Mucosa of descending colon (tissue), 3 donors: ENCODE measurements around the gene VAMP5. TPM values are rescaled to one million over a fixed set of nuclear protein-coding genes. Genes with fewer than 3 reads are reported as not detected.

ENCODE experiments used
- ATAC-seq: fragments of 200-7000 bp; cut with Tn5 transposase; one replicate; pipeline ENCODE4 v1.9.1; 2020; ENCODE audit warnings: mild to moderate bottlenecking, moderate library complexity
- DNase-seq, 3 donors: peaks; one replicate each; pipeline ENCODE4 v3.0.0-alpha.2; 2020
- H3K36me3 ChIP-seq: fragments of 200-600 bp; one replicate; pipeline ENCODE4 v1.8.0; 2021; ENCODE audit warnings: low read depth, mild to moderate bottlenecking
- H3K4me1 ChIP-seq: fragments of 200-600 bp; one replicate; pipeline ENCODE4 v1.8.0; 2021; ENCODE audit warnings: low read depth, mild to moderate bottlenecking
- H3K4me3 ChIP-seq: fragments of 200-600 bp; one replicate; pipeline ENCODE4 v1.8.0; 2021; ENCODE audit warnings: mild to moderate bottlenecking
- H3K9me3 ChIP-seq: fragments of 200-600 bp; one replicate; pipeline ENCODE4 v1.8.0; 2021; ENCODE audit warnings: mild to moderate bottlenecking
- CTCF ChIP-seq: fragments of 200-600 bp; IDR thresholded peaks from one replicate; pipeline ENCODE4 v1.8.0; 2022; ENCODE audit warnings: antibody characterized with exemption, mild to moderate bottlenecking
- intact Hi-C, 2 donors: fragments of 100-400 bp; cut with DNase I in 1 of 2; cut with micrococcal nuclease in 1 of 2; formaldehyde crosslinking; loops; one replicate each; pipeline versions ENCODE4 v1.11.0 to v1.11.1; 2022; cut with DNase I, micrococcal nuclease
- total RNA-seq, 3 donors: library from RNA; stranded (reverse); fragmentation: NEBNext Ultra II Directional in 2 of 3; extraction: Animal tissue kit (Norgen Biotek cat#: 25700) in 2 of 3; gene quantifications; one replicate each; pipeline versions ENCODE4 v1.2.1 to v1.2.4, GENCODE V29; 2021 to 2023
- donor health status: DM: no; HTN: no; CAD: no; lungs with moderate emphysema.
- donor health status: DM: no; HTN: no; CAD: no.
- donor health status: DM: no; HTN: yes; CAD: no.

The VAMP5 gene
- total RNA-seq, 3 donors from 2014 or later, result 10.8 to 39.3 (median 28.3) TPM

- DNase-seq (no peak), ATAC-seq (no peak)
- no peaks in the 10 kb centered on the region for H3K9me3 ChIP-seq
- H3K4me1 ChIP-seq, result no peaks in the 10 kb centered on the region
- no peak overlapping the region for H3K4me3 ChIP-seq
- intact Hi-C loops, result no loop called here
- TF ChIP-seq CTCF, result no peak
- peaks cover 6% of the 10 kb centered on the region for H3K36me3 ChIP-seq
These were observed 47.1 kb downstream of the VAMP5 start for GRCh38 chr2:85631316-85631715.

- ATAC-seq, result no peak
- Histone ChIP-seq H3K36me3 (peaks cover 6% of the 10 kb centered on the region), H3K4me1 (no peaks in the 10 kb centered on the region), H3K9me3 (no peaks in the 10 kb centered on the region), H3K4me3 (no peak overlapping the region)
- intact Hi-C loops, result no loop called here
- TF ChIP-seq CTCF, result no peak
- DNase-seq, result no peak
These were observed 50.8 kb downstream of the VAMP5 start for GRCh38 chr2:85635011-85635410.

GRCh38 chr2:85635636-85636035, 51.4 kb downstream of the VAMP5 start:
- H3K36me3 ChIP-seq, result peaks cover 6% of the 10 kb centered on the region
- DNase-seq (no peak), ATAC-seq (no peak)
- intact Hi-C loops, result no loop called here
- no peak overlapping the region for H3K4me3 ChIP-seq
- no peaks in the 10 kb centered on the region for H3K4me1 ChIP-seq
- no peak for TF ChIP-seq CTCF
- H3K9me3 ChIP-seq, result no peaks in the 10 kb centered on the region

GRCh38 chr2:85642725-85643124, 58.5 kb downstream of the VAMP5 start:
- H3K4me1 ChIP-seq, result no peaks in the 10 kb centered on the region
- H3K9me3 ChIP-seq, result no peaks in the 10 kb centered on the region
- H3K4me3 ChIP-seq, result no peak overlapping the region
- no peak for ATAC-seq
- TF ChIP-seq CTCF, result no peak
- intact Hi-C loops, result no loop called here
- DNase-seq, result no peak
- peaks cover 18% of the 10 kb centered on the region for H3K36me3 ChIP-seq

Other genes with a start within 250 kb of the VAMP5 start
- gene RETSAT, start 229.9 kb upstream of the VAMP5 start, total RNA-seq, result 100 to 1,000 TPM; 154 to 378 (median 278) TPM
- 10 to 100 TPM; 18.1 to 29.8 (median 23.0) TPM for gene ELMOD3, start 229.7 kb upstream of the VAMP5 start, total RNA-seq
- gene CAPG, start 174.1 kb upstream of the VAMP5 start, total RNA-seq, result 100 to 1,000 TPM in 1 of 3 donors, 10 to 100 TPM in 2; 46.3 to 103 (median 71.2) TPM
- gene SH2D6, start 165.7 kb upstream of the VAMP5 start, total RNA-seq, result 10 to 100 TPM in 1 of 3 donors, 1 to 10 TPM in 2; 6.7 to 13.1 (median 8.6) TPM
- gene MAT2A, start 45.3 kb upstream of the VAMP5 start, total RNA-seq, result 100 to 1,000 TPM; 156 to 229 (median 167) TPM
- gene GGCX, start 22.9 kb upstream of the VAMP5 start, total RNA-seq, result 10 to 100 TPM; 26.4 to 39.1 (median 31.7) TPM
- gene VAMP8, start 6.8 kb upstream of the VAMP5 start, total RNA-seq, result 100 to 1,000 TPM; 125 to 312 (median 254) TPM
- gene RNF181, start 11.3 kb downstream of the VAMP5 start, total RNA-seq, result 10 to 100 TPM; 73.7 to 89.5 (median 80.8) TPM
- gene TMEM150A, start 18.3 kb downstream of the VAMP5 start, total RNA-seq, result 10 to 100 TPM in 1 of 3 donors, 1 to 10 TPM in 2; 9.4 to 20.9 (median 10.0) TPM
- 10 to 100 TPM; 36.4 to 45.5 (median 36.7) TPM for gene C2orf68, start 27.6 kb downstream of the VAMP5 start, total RNA-seq
- gene USP39, start 31.8 kb downstream of the VAMP5 start, total RNA-seq, result 10 to 100 TPM; 33.5 to 46.4 (median 35.6) TPM
- gene SFTPB, start 83.8 kb downstream of the VAMP5 start, total RNA-seq, result 1 to 10 TPM in 2 of 3 donors, not detected in 1; 1.3 to 2.2 TPM
- gene GNLY, start 109.9 kb downstream of the VAMP5 start, total RNA-seq, result 1 to 10 TPM; 3.0 to 6.5 (median 4.3) TPM
- gene ATOH8, start 169.6 kb downstream of the VAMP5 start, total RNA-seq, result 1 to 10 TPM; 1.9 to 8.7 (median 2.8) TPM